Prostate gland (tissue), 2 donors: ENCODE data around the gene KERA. TPM values are rescaled to one million over a fixed set of nuclear protein-coding genes. Genes with fewer than 3 reads are reported as not detected.

ENCODE experiments used
- DNase-seq: peaks from one replicate; pipeline ENCODE4 v3.0.0-alpha.2; 2019; ENCODE audit warnings: low spot score
- H3K27ac ChIP-seq, 2 donors: fragments of 200-600 bp; sonication (generic); 2 replicates each; pipeline ENCODE4 v1.5.1; 2017 to 2019
- H3K27me3 ChIP-seq: fragments of 200-600 bp; sonication (generic); replicated peaks from 2 replicates; pipeline ENCODE4 v1.5.1; 2019; ENCODE audit not compliant: insufficient read depth
- H3K36me3 ChIP-seq, 2 donors: fragments of 200-600 bp; sonication (generic); 1 replicate in 1 of 2; 2 replicates in 1 of 2; pipeline versions ENCODE4 v1.5.1 to v1.8.1; 2017 to 2019
- H3K4me1 ChIP-seq: fragments of 200-600 bp; sonication (generic); replicated peaks from 2 replicates; pipeline ENCODE4 v1.5.1; 2019
- H3K4me3 ChIP-seq, 2 donors: fragments of 200-600 bp; sonication (generic); 2 replicates each; pipeline ENCODE4 v1.5.1; 2017 to 2019
- H3K9me3 ChIP-seq: fragments of 200-600 bp; sonication (generic); 2 replicates; pipeline ENCODE4 v1.5.1; 2017
- POLR2A ChIP-seq: fragments of 450-650 bp; IDR thresholded peaks from one replicate; pipeline ENCODE4 v1.6.1; 2016; ENCODE audit warnings: antibody characterized with exemption, mild to moderate bottlenecking
- POLR2AphosphoS5 ChIP-seq: sonication (generic); formaldehyde crosslinking; IDR thresholded peaks from one replicate; pipeline ENCODE4 v1.6.1; 2017; ENCODE audit warnings: antibody characterized with exemption
- WGBS: methylation state at CpG from one replicate; pipeline ENCODE4 v1.1.5; 2018; 5-methylcytosine and 5-hydroxymethylcytosine counted together
- intact Hi-C: fragments of 100-400 bp; cut with DNase I; formaldehyde crosslinking; loops from one replicate; pipeline ENCODE4 v1.14.2; 2022
- total RNA-seq, 2 donors: library from RNA; depleted of rRNA; stranded (reverse); fragments of >200 nt; gene quantifications; one replicate each; pipeline ENCODE4 v1.1.0, GENCODE V29; 2016
- TF ChIP-seq, protein P1 (sequence below), 4 experiments: fragments of 200-600 bp in 2 of 4; fragments of 450-650 bp in 2 of 4; sonication (generic) in 2 of 4; IDR thresholded peaks; 1 replicate in 3 of 4; 2 replicates in 1 of 4; pipeline ENCODE4 v1.5.1; 2016 to 2019; ENCODE audit warnings: antibody characterized with exemption in 4 of 4, mild to moderate bottlenecking in 2 of 4, moderate library complexity in 2 of 4

The KERA gene
- total RNA-seq, 2 donors from 2014 or later, result not detected

- intact Hi-C loops, result no loop called here
- Histone ChIP-seq H3K9me3 (no peaks in the 10 kb centered on the region), H3K27me3 (no peaks in the 10 kb centered on the region), H3K27ac (no peak overlapping the region), H3K4me1 (no peaks in the 10 kb centered on the region), H3K4me3 (no peak overlapping the region), H3K36me3 (no peaks in the 10 kb centered on the region)
- TF ChIP-seq, protein P1, sequence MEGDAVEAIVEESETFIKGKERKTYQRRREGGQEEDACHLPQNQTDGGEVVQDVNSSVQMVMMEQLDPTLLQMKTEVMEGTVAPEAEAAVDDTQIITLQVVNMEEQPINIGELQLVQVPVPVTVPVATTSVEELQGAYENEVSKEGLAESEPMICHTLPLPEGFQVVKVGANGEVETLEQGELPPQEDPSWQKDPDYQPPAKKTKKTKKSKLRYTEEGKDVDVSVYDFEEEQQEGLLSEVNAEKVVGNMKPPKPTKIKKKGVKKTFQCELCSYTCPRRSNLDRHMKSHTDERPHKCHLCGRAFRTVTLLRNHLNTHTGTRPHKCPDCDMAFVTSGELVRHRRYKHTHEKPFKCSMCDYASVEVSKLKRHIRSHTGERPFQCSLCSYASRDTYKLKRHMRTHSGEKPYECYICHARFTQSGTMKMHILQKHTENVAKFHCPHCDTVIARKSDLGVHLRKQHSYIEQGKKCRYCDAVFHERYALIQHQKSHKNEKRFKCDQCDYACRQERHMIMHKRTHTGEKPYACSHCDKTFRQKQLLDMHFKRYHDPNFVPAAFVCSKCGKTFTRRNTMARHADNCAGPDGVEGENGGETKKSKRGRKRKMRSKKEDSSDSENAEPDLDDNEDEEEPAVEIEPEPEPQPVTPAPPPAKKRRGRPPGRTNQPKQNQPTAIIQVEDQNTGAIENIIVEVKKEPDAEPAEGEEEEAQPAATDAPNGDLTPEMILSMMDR (IDR thresholded peaks at IDR 0.05), result no peak
- TF ChIP-seq POLR2AphosphoS5, result no peak
- TF ChIP-seq POLR2A, result no peak
- DNase-seq, result no peak
- WGBS, result 89% methylated on average over 2 of the region's 2 CpGs
These were observed 36.7 kb downstream of the KERA start for GRCh38 chr12:91021076-91021475.

- 96% methylated on average over 4 of the region's 4 CpGs for WGBS
- Histone ChIP-seq H3K36me3 (no peaks in the 10 kb centered on the region), H3K4me3 (no peak overlapping the region), H3K9me3 (no peaks in the 10 kb centered on the region), H3K4me1 (no peaks in the 10 kb centered on the region), H3K27me3 (no peaks in the 10 kb centered on the region), H3K27ac (no peak overlapping the region)
- no peak for TF ChIP-seq POLR2AphosphoS5
- TF ChIP-seq, protein P1 (IDR thresholded peaks at IDR 0.05), result no peak
- TF ChIP-seq POLR2A, result no peak
- intact Hi-C loops, result no loop called here
- no peak for DNase-seq
These were observed 38.4 kb downstream of the KERA start for GRCh38 chr12:91019455-91019854.

DNA sequence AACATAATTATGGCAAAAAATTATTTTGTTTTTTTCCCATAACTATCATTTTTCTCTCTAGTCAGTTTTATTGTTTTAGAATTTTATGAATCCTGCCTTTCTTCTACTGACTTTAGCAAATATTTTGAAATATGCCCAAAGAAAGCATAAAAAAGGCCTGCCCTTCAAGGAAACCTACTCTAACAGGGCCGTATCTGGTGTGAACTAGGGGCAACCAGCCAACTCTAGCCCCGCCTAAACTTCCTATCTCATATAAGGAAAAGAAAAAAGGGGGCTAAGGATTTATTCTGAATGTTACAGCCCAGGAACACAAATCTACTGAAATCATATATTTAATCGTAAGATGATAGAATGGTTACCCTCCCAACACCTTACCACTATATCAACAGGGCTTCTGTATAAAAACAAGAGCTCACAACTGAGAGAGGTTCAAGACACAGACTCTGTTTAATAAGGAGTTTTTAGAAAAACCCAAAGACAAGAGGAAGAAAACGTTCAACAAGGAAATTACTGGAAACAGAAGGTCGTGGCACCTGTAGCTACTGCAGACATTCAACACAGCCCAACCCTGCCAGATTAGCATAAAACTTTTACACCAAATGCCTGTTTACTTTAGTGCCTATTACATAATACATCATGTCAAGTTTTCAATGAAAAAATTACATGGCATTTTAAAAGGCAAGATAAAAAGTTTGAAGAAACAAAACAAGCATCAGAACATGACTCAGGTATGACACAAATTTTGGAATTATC lies 40.1 kb downstream of the KERA start:
- intact Hi-C loops, result no loop called here
- no peak for DNase-seq
- Histone ChIP-seq H3K9me3 (no peaks in the 10 kb centered on the region), H3K36me3 (no peaks in the 10 kb centered on the region), H3K4me1 (no peaks in the 10 kb centered on the region), H3K27me3 (no peaks in the 10 kb centered on the region), H3K4me3 (no peak overlapping the region), H3K27ac (no peak overlapping the region)
- 64% methylated on average over 5 of the region's 5 CpGs for WGBS
- TF ChIP-seq, protein P1 (IDR thresholded peaks at IDR 0.05), result no peak
- no peak for TF ChIP-seq POLR2AphosphoS5
- TF ChIP-seq POLR2A, result no peak

DNA sequence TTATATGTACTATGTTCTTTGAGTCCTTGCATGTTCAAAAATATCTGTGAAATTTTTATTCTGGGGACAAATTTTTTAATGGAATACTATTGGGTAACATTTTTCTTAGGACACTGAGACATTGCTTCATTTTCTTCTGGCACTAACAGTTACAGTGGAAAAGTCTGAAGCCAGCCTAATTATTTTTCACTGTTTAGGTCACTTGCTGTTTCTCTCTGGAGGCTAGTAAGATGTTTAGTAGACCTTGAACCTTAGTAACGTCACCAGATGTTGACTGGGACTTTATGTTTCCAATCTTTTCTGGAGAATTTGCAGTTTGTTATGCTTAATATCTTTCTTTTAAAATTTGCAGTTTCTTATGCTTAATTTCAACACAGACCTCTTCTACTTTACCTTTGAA lies 40.8 kb downstream of the KERA start:
- TF ChIP-seq, protein P1 (IDR thresholded peaks at IDR 0.05), result no peak
- TF ChIP-seq POLR2A (no peak), POLR2AphosphoS5 (no peak)
- 86% methylated on average over 1 of the region's 1 CpG for WGBS
- Histone ChIP-seq H3K4me1 (no peaks in the 10 kb centered on the region), H3K36me3 (no peaks in the 10 kb centered on the region), H3K4me3 (no peak overlapping the region), H3K27ac (no peak overlapping the region), H3K27me3 (no peaks in the 10 kb centered on the region), H3K9me3 (no peaks in the 10 kb centered on the region)
- DNase-seq, result no peak
- intact Hi-C loops, result no loop called here

DNA sequence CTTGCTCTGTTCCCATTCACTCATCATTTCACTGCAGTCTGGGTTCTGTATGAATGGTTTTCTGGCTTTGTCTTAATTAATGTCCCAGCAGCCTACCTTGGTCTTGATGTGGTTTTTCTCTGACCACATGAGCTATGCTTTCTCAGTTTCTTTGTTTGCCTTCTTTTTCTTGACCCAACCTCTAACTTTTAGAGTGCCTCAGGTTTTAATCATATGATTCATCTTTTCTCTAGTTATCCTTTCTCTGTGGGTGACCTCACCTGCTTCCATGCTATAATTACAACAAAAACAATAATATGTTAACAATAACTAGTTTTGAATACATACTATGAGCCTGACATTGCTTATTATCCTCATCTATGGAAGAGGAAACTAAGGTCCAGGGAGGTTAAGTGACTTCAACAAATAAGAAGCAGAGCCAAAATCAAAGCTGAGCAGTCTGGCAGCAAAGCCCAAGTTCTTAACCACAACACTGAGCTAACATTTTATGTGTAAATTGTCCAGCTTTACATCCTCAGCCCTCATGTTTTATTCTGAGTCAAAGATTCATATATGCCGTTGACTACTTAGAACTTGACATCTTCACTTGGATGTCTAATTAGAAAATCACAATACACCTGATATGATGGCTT lies 48.4 kb downstream of the KERA start:
- no peak overlapping the region for H3K27ac ChIP-seq
- no peak for DNase-seq
- H3K4me1 ChIP-seq, result no peaks in the 10 kb centered on the region
- H3K9me3 ChIP-seq, result no peaks in the 10 kb centered on the region
- 75% methylated on average over 1 of the region's 1 CpG for WGBS
- TF ChIP-seq, protein P1 (IDR thresholded peaks at IDR 0.05), result no peak
- TF ChIP-seq POLR2A (no peak), POLR2AphosphoS5 (no peak)
- H3K27me3 ChIP-seq, result no peaks in the 10 kb centered on the region
- intact Hi-C loops, result no loop called here
- H3K4me3 ChIP-seq, result no peak overlapping the region
- no peaks in the 10 kb centered on the region for H3K36me3 ChIP-seq
